ENCODE measurements around the gene TRPM3. TPM values are rescaled to one million over a fixed set of nuclear protein-coding genes. Genes with fewer than 3 reads are reported as not detected.

The TRPM3 gene
- total RNA-seq, 1 experiment from 2014 or later, result not detected

DNA sequence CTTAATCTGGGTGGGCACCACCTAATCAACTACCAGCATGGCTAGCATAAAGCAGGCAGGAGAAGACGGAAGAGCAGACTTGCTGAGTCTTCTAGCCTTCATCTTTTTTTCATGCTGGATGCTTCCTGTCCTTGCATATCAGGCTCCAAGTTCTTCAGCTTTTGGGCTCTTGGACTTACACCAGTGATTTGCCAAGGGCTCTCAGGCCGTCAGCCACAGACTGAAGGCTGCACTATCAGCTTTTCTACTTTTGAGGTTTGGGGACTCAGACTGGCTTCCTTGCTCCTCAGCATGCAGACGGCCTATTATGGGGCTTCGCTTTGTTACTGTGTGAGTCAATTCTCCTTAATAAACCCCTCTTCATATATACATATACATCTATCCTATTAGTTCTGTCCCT, 180.2 kb downstream of the TRPM3 start:
- Histone ChIP-seq H3K4me1 (no peaks in the 10 kb centered on the region), H3K9me3 (no peaks in the 10 kb centered on the region), H3K27me3 (replicated peaks; ENCODE audit: control insufficient read depth, insufficient read depth, low read length) (no peaks in the 10 kb centered on the region), H3K4me3 (ENCODE audit: low read depth, low read length) (no peak overlapping the region), H3K36me3 (ENCODE audit: control insufficient read depth, insufficient read depth, low read length) (no peaks in the 10 kb centered on the region)
- intact Hi-C loops (cut with micrococcal nuclease; ENCODE audit: unreplicated experiment), result no loop called here
- no peaks in the 10 kb centered on the region for H3K36me3 Mint-ChIP-seq (ENCODE audit: insufficient read depth, unreplicated experiment)
- no peaks in the 10 kb centered on the region for H3K9me3 Mint-ChIP-seq (ENCODE audit: unreplicated experiment)
- POLR2A ChIA-PET, result no interaction called here
- H3K27me3 Mint-ChIP-seq (ENCODE audit: insufficient read depth, unreplicated experiment), result no peaks in the 10 kb centered on the region
- no peaks in the 10 kb centered on the region for H3K4me1 Mint-ChIP-seq (ENCODE audit: low read depth, unreplicated experiment)
- no peak overlapping the region for H3K4me3 Mint-ChIP-seq (ENCODE audit: unreplicated experiment)
- no peak overlapping the region for H3K27ac Mint-ChIP-seq (ENCODE audit: unreplicated experiment)
- CTCF ChIA-PET, result no interaction called here
- TF ChIP-seq, protein P1, sequence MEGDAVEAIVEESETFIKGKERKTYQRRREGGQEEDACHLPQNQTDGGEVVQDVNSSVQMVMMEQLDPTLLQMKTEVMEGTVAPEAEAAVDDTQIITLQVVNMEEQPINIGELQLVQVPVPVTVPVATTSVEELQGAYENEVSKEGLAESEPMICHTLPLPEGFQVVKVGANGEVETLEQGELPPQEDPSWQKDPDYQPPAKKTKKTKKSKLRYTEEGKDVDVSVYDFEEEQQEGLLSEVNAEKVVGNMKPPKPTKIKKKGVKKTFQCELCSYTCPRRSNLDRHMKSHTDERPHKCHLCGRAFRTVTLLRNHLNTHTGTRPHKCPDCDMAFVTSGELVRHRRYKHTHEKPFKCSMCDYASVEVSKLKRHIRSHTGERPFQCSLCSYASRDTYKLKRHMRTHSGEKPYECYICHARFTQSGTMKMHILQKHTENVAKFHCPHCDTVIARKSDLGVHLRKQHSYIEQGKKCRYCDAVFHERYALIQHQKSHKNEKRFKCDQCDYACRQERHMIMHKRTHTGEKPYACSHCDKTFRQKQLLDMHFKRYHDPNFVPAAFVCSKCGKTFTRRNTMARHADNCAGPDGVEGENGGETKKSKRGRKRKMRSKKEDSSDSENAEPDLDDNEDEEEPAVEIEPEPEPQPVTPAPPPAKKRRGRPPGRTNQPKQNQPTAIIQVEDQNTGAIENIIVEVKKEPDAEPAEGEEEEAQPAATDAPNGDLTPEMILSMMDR (IDR thresholded peaks at IDR 0.05; ENCODE audit: insufficient read depth in 1 of 2, low read depth in 1 of 2, low read length in 1 of 2, severe bottlenecking in 1 of 2, unreplicated experiment in 1 of 2), result no peak
- BruUV-seq (replicated peaks), result no TSS peak
- DNase-seq, result no peak

DNA sequence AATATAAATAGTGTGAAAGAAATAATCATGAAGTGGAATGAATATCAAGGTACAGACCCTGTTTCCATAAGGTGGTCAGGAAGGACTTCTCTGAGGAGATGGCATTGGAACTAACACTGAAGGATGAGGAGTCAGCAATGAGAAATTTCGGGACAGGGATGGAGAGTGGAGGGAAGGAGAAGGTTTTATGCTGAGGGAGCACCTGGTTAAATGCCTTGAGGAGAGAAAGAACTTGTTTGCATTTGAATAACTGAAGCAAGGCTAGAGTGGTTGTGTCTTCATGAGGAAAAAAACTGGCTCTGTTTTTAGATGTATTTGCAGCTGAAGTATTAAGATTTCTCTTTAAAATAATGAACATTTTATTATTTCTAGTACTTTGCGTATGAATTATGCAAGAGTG, 180.8 kb downstream of the TRPM3 start:
- POLR2A ChIA-PET, result no interaction called here
- Mint-ChIP-seq H3K27me3 (ENCODE audit: insufficient read depth, unreplicated experiment) (no peaks in the 10 kb centered on the region), H3K4me1 (ENCODE audit: low read depth, unreplicated experiment) (no peaks in the 10 kb centered on the region), H3K4me3 (ENCODE audit: unreplicated experiment) (no peak overlapping the region), H3K9me3 (ENCODE audit: unreplicated experiment) (no peaks in the 10 kb centered on the region), H3K27ac (ENCODE audit: unreplicated experiment) (no peak overlapping the region), H3K36me3 (ENCODE audit: insufficient read depth, unreplicated experiment) (no peaks in the 10 kb centered on the region)
- CTCF ChIA-PET, result no interaction called here
- H3K9me3 ChIP-seq, result no peaks in the 10 kb centered on the region
- no peak for DNase-seq
- H3K36me3 ChIP-seq (ENCODE audit: control insufficient read depth, insufficient read depth, low read length), result no peaks in the 10 kb centered on the region
- TF ChIP-seq, protein P1 (IDR thresholded peaks at IDR 0.05; ENCODE audit: insufficient read depth in 1 of 2, low read depth in 1 of 2, low read length in 1 of 2, severe bottlenecking in 1 of 2, unreplicated experiment in 1 of 2), result no peak
- no peak overlapping the region for H3K4me3 ChIP-seq (ENCODE audit: low read depth, low read length)
- H3K4me1 ChIP-seq, result no peaks in the 10 kb centered on the region
- intact Hi-C loops (cut with micrococcal nuclease; ENCODE audit: unreplicated experiment), result no loop called here
- no peaks in the 10 kb centered on the region for H3K27me3 ChIP-seq (replicated peaks; ENCODE audit: control insufficient read depth, insufficient read depth, low read length)
- no TSS peak for BruUV-seq (replicated peaks)

DNA sequence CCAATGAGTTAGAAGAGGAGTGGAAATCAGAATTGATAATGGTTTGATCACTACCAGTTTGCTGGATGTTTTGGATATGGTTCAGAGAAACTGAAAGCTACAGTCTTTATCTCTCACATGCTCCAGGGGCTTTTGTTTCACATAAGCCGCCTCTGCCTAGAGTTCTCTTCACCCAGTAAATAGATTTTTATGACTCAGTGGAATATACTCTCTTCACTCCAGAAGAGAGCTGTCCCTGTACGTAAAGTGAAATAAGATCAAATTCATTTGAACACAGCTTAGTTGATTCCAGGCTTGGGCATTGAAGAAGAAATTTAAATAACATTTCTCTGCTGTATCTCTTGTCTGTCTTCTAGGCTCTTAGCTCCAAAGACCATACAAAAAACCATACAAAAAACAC, 184.9 kb downstream of the TRPM3 start:
- Histone ChIP-seq H3K4me1 (no peaks in the 10 kb centered on the region), H3K36me3 (ENCODE audit: control insufficient read depth, insufficient read depth, low read length) (no peaks in the 10 kb centered on the region), H3K27me3 (replicated peaks; ENCODE audit: control insufficient read depth, insufficient read depth, low read length) (no peaks in the 10 kb centered on the region), H3K4me3 (ENCODE audit: low read depth, low read length) (no peak overlapping the region), H3K9me3 (no peaks in the 10 kb centered on the region)
- ChIA-PET CTCF (no interaction called here), POLR2A (no interaction called here)
- TF ChIP-seq, protein P1 (IDR thresholded peaks at IDR 0.05; ENCODE audit: insufficient read depth in 1 of 2, low read depth in 1 of 2, low read length in 1 of 2, severe bottlenecking in 1 of 2, unreplicated experiment in 1 of 2), result no peak
- no peaks in the 10 kb centered on the region for H3K9me3 Mint-ChIP-seq (ENCODE audit: unreplicated experiment)
- H3K36me3 Mint-ChIP-seq (ENCODE audit: insufficient read depth, unreplicated experiment), result no peaks in the 10 kb centered on the region
- no TSS peak for BruUV-seq (replicated peaks)
- no peak overlapping the region for H3K27ac Mint-ChIP-seq (ENCODE audit: unreplicated experiment)
- DNase-seq, result no peak
- H3K27me3 Mint-ChIP-seq (ENCODE audit: insufficient read depth, unreplicated experiment), result peaks cover 2% of the 10 kb centered on the region
- H3K4me3 Mint-ChIP-seq (ENCODE audit: unreplicated experiment), result no peak overlapping the region
- no peaks in the 10 kb centered on the region for H3K4me1 Mint-ChIP-seq (ENCODE audit: low read depth, unreplicated experiment)
- intact Hi-C loops (cut with micrococcal nuclease; ENCODE audit: unreplicated experiment), result no loop called here
